Inferior parietal cortex (tissue), 1 donor: ENCODE data around the gene KLHL11.

Experiments used
- DNase-seq: peaks from one replicate; pipeline ENCODE4 v3.0.0-alpha.2; 2016; ENCODE audit errors: extremely low spot score

KLHL11 gene

GRCh38 chr17:41864836-41865595 is at the start of gene KLHL11:
Gene KLHL11, minus strand, starts transcription at chr17:41865423. Its CDS starts 53 bp downstream, at chr17:41865370.
- DNase-seq: peak; percentile 83

GRCh38 chr17:41915020-41915419 is 49.8 kb upstream of the KLHL11 start:
- no peak for DNase-seq

GRCh38 chr17:41914358-41914766 is 49.1 kb upstream of the KLHL11 start:
- no peak for DNase-seq

GRCh38 chr17:41913798-41914197 is 48.6 kb upstream of the KLHL11 start:
- no peak for DNase-seq

DNA sequence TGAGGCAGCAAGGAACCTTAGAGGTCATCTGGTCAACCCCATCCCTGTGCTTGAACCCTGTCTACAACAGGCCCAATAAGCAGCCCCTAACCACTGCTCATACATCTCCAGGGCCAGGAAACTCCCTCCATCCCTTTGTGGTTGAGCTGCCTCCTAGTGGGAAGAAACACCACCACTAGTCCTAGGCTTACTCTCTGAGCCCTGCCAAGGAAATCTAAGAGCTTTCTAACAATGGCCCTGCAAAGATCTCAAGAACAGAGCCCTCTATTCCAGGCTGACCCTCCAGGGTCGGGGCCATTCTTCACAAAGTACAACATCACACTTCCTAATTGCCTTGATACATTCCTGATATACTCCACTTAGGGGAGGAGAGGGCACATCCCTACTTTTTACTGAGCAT is 47.7 kb upstream of the KLHL11 start:
- DNase-seq: no peak

GRCh38 chr17:41910701-41911391 is 45.6 kb upstream of the KLHL11 start:
- DNase-seq: no peak

GRCh38 chr17:41909088-41909487 is 43.9 kb upstream of the KLHL11 start:
- no peak for DNase-seq

- DNase-seq: no peak
Observed at GRCh38 chr17:41907633-41908539, 42.7 kb upstream of the KLHL11 start.

- no peak for DNase-seq
Observed at GRCh38 chr17:41907185-41907556, 41.9 kb upstream of the KLHL11 start.

GRCh38 chr17:41906465-41907184 is 41.4 kb upstream of the KLHL11 start:
- DNase-seq: no peak

GRCh38 chr17:41905172-41905571 is 39.9 kb upstream of the KLHL11 start:
- DNase-seq: no peak

DNA sequence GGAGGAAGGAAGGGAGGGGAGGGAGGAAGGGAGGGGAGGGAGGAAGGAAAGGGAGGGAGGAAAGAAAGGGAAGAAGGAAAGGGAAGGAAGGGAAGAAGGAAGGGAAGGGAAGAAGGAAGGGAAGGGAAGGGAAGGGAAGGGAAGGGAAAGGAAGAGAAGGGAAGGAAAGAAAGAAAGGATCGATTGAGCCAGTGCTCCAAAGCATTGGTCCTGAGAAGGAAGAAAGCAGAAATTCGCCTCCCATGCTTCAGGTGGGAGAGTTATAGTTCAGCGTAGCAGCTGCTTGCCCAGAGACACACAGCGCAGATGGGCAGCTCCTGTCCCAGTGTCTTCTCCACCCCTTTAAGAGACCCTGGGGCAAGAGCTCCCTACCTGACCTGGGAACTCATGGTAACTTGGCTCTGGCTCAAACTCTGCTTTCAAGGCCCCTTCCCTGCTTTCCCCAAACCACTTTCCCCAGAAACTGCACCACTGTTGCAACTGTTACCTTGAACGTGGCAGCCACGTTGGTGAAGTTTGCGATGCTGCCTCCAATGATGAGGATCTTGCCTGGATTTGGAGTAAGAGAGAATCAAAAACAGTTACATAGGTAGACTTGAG is 39.1 kb upstream of the KLHL11 start:
- no peak for DNase-seq

DNA sequence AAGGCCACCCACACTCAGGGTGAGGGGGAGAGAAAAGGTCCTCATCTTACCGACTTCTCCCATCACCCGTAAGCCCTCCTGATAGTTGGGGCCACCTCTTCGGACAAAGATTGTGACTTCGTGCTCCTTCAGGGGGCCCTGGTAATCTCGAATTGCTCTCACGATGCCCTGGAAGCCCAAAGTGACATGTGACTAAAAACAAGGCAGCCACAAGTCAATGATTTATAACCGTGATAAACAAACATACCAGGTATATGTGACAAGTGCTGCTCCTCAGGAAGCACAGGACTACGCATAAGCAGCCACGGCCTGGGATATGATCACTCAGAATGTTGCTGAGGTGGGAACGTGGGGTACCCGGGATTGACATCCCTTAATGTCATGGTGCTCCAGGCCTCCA is 36.4 kb upstream of the KLHL11 start:
- no peak for DNase-seq

DNA sequence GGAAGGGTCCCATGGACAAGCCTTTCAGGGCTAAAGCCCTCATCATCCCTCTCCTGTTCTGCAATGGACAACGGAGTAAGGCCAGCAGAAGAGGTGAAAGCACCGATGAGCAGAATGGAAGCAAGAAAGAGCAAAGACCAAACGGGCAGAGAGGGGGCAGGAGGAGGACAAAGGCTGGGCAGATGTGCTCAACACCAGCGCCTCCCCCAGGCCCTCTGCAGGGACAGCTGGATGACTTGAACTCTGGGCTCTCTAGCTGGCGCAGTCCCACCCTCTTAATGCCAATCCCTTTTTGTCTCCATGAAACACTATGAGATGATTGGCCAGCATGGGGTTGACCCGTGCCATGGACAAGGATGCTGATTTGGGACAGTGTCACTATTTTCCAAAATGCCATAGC is 31.5 kb upstream of the KLHL11 start:
- no peak for DNase-seq

GRCh38 chr17:41895617-41896016 is 30.4 kb upstream of the KLHL11 start:
- DNase-seq: no peak

DNA sequence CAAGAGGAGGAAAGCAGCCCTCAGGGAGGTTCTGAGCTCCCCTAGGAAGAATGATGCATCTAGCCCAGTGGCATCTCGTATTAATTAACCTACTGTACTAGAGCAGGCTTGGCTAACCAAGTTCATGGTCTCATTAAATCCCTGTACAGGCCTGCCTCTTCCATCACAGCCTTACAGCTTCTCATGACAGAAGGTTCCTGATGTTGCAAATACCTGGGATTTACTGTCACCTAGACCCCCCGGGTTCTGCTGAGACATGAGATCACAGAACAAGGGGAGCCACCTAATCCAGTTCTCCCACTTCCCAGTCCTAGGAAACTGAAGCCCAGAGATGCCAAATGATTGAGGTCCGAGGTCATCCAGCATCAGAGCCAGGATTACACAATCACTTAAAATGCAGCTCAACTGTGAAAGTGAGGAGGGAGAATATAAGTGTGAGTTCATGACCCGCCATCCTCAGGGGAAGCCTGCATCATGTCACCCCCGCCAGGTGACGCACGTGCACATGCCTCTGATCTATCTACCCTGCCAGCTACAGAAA is 29.6 kb upstream of the KLHL11 start:
- no peak for DNase-seq

- no peak for DNase-seq
Observed at GRCh38 chr17:41893384-41893783, 28.2 kb upstream of the KLHL11 start.

- DNase-seq: no peak
Observed at GRCh38 chr17:41892021-41892376, 26.8 kb upstream of the KLHL11 start.

DNA sequence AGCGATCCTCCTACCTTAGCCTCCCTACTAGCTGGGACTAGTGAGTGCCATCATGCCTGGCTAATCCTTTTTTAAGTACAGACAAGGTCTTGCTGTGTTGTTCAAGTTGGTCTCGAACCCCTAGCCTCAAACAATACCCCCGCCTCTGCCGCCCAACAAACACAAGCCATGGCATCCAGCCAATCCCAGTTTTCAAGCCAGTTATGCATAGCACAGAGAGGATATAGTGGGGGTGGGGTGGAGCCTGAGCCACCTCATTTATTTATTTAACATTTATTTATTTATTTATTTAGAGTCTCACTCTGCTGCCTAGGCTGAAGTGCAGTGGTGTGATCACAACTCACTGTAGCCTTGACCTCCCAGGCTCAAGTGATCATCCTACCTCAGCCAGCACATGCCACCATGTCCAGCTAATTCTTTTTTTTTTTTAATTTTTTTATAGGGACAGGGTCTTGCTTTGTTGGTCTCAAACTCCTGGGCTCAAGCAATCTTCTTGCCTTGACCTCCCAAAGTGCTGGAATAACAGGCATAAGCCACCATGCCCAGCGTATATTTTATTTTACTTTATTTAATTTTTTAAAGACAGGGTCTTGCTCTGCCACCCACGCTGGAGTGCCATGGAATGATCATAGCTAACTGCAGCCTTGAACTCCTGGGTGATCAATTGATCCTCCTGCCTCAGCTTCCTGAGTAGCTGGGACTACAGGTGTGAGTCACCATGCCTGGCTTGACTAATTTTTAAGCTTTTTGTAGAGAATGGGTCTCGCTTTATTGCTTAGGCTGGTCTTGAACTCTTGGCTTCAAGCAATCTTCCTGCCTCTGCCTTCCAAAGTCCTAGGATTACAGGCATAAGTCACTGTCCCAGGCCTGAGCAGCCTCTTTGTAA is 26.2 kb upstream of the KLHL11 start:
- no peak for DNase-seq

DNA sequence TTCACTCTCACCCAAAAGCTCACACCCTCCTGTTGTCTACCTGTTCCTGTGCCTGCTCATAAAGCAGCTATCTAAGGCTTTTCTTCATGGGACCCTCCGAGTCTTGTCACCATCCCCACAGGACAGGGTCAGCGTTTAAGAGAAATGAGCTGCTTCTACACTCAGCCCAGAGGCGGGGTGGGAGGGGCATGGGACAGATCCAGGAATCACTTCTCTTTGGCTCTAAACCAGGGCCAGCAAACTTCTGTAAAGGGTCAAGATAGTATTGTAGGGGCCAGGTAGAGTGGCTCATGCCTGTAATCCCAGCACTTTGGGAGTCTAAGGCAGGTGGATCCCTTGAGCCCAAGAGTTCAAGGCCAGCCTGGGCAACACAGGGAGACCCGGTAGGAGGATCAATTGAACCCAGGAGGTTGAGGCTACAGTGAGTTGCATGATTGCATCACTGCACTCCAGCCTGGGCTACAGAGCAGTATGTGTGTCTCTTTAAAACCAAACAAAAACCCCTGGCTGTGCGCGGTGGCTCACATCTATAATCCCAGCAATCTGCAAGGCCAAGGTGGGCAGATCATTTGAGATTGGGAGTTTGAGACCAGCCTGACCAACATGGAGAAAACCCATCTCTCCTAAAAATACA is 23.2 kb upstream of the KLHL11 start:
- no peak for DNase-seq
